NCI-H2081 (cell line): ENCODE results near the gene TMEM63B.
"Not testable (repeated sequence)": the region's sequence is repeated elsewhere in the genome, so short reads cannot be mapped to it uniquely, and the experiment has no call there.

Experiments
- DNase-seq, 2 experiments: peaks; one replicate each; lab custom pipeline; 2025; lab: John Stamatoyannopoulos, UW

The TMEM63B gene

GRCh38 chr6:44144536-44144935 is 17.2 kb downstream of the TMEM63B start:
- not testable (repeated sequence) for DNase-seq

GRCh38 chr6:44145839-44146238 is 18.5 kb downstream of the TMEM63B start:
- DNase-seq = no peak

DNA sequence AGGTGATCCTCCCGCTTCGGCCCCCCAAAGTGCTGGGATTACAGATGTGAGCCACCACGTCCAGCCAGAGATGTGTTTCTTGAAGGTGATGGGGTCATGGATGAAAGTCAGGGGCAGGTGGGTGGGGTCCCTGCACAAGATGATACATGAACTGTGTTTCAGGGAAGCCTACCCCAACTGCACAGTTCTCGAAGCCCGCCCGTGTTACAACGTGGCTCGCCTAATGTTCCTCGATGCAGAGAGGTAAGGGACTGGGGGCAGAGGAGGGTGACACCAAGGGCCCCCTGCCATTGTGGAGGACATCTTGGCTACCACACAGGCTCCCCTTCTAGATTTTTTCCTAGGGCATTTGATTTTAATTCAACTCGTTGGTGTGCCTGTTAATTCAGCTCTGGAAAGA is 19.3 kb downstream of the TMEM63B start:
- DNase-seq = no peak

DNA sequence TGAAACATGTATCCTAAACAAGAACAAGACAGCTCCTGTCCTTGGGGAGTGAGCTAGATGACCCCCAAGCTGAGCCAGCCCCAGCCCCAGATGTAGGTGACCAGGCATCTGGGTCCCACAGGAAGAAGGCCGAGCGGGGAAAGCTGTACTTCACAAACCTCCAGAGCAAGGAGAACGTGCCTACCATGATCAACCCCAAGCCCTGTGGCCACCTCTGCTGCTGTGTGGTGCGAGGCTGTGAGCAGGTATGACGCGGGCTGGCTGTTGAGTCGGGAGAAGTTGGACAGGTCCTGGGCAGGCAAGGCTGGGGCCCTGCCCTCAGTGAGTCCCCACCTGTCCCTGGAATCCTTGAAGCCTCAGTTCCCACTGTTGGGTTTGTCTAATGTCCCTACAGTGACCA is 19.9 kb downstream of the TMEM63B start:
- DNase-seq = no peak

- DNase-seq = no peak
These were observed 21.0 kb downstream of the TMEM63B start for GRCh38 chr6:44148306-44148705.

GRCh38 chr6:44149369-44150012 is 22.1 kb downstream of the TMEM63B start:
- DNase-seq = no peak

GRCh38 chr6:44150317-44150917 is 23.1 kb downstream of the TMEM63B start:
- DNase-seq = no peak

DNA sequence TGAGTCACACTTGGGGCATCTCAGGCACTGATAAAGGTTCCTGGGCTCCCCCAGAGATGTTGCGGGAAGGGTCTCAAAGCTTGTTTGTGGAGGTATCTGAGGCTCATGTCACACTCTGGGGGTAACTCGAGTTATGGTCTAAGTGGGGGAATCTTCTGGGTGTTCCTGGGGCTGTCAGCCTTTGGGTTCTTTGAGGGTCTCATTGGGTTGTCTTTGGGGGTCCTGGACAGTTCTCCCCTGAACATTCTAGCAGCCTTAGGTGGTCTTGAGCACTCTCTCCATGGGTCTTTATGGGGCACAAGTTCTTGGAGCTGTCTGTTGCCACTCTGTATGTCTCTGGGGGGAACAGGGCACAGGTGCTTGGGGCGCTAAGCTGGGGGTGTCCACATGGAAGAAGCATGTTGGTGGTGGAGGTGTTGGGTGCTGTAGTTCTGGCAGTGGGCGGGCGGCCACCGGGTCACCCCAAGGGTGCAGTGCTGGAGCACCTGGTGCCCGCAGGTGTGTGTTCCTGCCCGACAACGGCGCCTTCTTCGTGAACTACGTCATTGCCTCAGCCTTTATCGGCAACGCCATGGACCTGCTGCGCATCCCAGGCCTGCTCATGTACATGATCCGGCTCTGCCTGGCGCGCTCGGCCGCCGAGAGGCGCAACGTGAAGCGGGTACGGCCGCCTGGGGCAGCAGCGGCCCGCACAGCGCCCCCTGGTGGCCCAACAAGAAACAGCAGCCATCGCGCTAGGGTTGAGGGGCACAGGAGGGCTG is 24.2 kb downstream of the TMEM63B start:
- peak; percentile 36 to 56 for DNase-seq

DNA sequence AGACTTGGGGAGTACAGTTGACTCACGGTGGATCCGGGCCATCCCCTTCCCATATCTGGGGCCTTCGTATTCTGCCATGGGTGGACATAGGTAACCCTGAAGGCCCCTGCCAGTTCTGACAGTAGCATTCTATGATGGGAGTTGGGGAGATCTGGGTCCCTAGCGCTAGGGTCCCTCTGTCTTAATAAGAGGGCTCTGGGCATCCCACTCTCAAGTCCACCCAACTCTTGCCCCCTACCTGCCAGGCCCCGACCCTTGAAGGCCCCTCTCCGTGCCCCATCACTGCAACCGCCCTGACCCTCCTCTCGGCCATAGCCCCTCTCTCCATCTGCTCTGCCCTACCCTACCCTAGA is 24.7 kb downstream of the TMEM63B start:
- DNase-seq = no peak

DNA sequence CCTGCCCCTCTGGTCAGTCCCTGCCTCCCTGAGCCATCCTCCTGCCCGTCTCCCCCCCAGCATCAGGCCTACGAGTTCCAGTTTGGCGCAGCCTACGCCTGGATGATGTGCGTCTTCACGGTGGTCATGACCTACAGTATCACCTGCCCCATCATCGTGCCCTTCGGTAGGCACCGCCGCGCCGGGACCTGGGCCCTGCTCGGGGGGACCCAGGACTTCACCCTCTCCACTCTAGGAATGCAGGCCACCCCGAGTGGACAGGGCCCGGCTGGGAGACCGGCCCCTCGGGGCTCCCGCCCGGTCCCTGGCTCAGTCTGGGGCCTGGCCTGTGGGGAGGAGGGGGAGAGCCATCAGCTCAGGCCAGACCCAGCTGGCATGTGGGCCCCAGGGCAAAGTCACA is 25.2 kb downstream of the TMEM63B start:
- DNase-seq = no peak

GRCh38 chr6:44154067-44154466 is 26.7 kb downstream of the TMEM63B start:
- no peak for DNase-seq

- no peak for DNase-seq
These were observed 29.3 kb downstream of the TMEM63B start for GRCh38 chr6:44156494-44157151.

DNA sequence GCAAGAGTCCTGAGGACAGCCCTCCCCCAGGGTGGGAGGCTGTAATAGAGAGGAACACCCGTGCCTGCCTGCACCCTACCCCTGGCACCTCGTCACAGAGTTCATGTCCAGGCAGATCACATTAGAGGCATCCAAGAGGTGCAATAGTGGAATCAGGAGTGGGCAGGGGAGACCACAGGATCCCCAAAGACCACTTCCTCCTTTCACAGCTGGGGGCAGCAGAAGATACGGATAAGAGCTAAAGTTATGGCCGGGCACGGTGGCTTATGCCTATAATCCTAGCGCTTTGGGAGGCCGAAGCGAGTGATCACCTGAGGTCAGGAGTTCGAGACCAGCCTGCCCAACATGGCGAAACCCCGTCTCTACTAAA is 29.8 kb downstream of the TMEM63B start:
- no peak for DNase-seq

DNA sequence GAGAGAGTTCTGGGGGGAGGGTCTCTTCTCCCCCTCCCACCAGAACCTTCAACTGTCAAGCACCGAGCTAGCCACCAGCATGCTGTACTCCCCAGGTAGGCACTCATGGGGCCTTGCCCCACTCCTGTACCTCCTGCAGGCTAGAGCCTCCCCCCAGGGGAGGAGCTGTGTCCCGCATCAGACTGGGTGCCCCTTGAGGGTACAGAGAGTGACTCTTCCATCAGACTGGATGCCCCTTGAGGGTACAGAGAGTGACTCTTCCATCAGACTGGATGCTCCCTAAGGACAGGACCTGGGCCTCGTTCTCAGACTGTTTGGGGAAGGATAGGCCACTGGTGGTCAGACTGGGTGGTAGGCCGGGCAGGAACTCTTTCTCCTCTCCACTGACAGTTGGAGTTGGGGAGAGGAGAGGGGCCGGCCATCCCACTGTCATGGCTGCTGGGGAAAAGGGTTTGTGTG is 31.4 kb downstream of the TMEM63B start, which contains the start of gene CAPN11:
Gene CAPN11 (plus strand): TSS at position 51 of the 459 bp plus-strand sequence. CDS start 29 bp downstream, at position 80.
- DNase-seq = no peak

- no peak for DNase-seq
These were observed 34.6 kb downstream of the TMEM63B start for GRCh38 chr6:44161997-44162338.

DNA sequence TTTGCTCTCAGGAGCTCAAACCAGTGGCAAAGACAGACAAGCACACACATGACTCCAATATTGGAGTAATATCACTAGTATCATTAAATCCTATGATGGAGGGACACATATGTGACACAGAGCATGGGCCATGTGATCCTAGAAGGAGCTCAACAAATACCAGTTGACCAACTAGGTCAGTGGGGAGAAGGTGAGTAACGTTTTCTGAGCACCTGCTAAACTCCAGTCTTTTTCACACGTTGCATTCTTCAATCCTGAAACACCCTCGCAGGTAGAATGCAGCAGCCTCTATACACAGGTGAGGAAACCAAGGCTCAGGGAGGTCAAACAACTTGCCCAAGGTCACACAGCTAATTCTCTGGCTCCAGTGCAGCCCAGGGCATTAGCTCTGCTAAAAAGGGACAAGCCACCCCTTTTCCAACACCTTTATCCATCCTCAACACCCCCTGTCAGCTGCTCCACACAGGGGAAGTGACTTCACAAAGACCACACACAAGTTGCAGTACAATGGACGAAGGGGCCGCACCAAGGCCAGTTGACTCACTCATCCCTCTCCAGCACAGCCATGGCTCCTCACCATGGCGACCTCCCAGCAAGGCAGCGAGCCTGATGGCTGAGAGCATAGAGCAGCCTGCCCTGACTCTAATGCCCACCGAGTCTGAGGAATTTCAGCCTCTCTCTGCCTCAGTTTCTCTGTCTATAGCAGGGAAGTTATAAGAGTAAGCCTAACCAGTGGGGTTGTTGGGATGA is 35.7 kb downstream of the TMEM63B start:
- DNase-seq = no peak

- no peak for DNase-seq
These were observed 38.8 kb downstream of the TMEM63B start for GRCh38 chr6:44166116-44166515.

DNA sequence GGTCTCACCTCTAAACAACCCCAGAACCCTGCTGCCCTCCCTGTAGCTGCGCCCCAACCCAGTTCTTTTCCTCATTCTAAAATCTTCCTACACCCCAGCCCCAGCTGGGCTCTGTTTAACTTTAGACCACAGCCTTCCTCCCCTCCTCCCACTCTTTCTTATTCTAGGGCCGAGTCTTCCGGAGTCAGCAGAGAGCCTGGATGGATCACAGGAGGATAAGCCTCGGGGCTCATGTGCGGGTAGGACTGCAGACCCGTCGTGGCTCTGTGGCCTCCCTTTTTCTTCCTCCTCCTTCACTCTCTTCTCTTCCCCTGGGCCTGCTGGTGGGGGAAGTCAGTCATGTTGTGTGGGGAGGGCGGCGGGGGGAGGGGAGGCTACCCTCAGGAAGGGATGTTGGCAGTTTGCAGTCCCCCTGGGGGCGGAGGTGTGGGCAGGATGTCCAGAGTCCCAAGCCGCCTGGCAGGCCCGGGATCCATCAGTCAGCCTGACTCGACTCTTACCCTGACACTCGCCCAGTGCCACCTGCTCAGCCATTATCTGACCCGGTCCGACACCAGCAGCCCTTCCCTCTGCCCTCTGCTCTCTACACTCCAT is 39.3 kb downstream of the TMEM63B start:
- no peak for DNase-seq

- no peak for DNase-seq
These were observed 40.2 kb downstream of the TMEM63B start for GRCh38 chr6:44167567-44167966.

DNA sequence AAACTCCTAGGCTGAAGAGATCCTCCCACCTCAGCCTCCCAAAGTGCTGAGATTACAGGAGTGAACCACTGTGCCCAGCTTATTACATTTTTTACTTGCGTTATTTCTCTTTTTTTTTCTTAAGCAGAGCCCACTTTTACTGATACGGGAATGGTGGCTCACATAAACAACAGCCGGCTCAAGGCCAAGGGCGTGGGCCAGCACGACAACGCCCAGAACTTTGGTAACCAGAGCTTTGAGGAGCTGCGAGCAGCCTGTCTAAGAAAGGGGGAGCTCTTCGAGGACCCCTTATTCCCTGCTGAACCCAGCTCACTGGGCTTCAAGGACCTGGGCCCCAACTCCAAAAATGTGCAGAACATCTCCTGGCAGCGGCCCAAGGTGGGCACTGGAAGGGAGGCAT is 41.8 kb downstream of the TMEM63B start:
- DNase-seq = no peak

DNA sequence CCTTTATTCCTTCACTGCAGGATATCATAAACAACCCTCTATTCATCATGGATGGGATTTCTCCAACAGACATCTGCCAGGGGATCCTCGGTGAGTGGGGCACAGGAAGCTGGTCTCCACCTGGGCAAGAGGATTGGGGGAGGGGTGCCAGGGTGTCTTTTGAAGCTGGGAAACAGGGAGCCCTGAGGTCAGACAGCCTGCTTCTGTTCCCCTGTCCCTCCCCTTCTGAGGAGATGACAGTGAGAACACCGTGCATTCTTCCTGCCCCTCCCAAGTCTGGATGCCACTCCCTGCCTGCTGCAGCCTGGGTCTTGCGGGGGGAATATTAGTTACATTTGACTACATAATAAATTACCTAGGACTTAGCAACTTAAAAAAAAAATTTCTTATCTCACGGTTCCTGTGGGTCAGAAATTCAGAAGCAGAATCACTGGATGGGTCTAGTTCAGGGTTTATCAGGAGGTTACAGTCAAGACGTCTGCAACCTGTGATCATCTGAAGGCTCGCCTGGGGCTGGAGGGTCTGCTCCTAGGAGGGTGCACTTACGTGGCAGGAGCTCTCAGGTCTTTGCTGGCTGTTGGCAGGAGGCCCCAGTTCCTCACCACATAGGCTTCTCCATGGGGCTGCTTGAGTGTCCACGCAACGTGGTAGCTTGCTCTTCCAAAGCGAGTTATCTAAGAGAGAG is 42.7 kb downstream of the TMEM63B start:
- no peak for DNase-seq
